ENCODE measurements around the gene PLEKHA8. TPM values are rescaled to one million over a fixed set of nuclear protein-coding genes. Genes with fewer than 3 reads are reported as not detected.

PLEKHA8 gene
- total RNA-seq, 4 donors from 2014 or later: 2.3 to 3.2 (median 2.6) TPM

DNA sequence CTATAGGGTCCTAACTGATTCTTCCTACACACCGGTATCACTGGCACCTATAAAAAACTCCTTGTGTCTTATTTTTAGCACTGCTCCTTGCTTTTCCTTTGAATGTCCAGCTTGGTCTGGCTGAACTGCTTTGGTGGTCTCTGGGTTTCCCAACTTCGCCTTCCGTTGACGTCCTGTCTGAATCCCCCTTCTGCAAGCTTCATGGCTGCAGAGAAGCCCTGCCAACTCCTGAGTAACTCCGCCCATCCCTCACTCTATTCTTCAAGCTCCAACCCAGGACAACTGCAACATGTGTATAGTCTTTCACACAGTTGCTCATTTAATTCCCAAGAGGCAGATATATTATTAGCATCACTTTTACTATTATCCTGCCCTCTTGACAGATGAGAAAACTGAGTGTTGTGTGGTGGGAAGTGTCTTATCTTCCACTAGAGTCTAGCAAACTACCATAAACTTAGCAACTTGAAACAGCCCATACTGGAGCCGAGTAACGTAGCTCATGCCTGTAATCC lies 147.5 kb downstream of the PLEKHA8 start:
- DNase-seq (no peak), ATAC-seq (no peak)
- intact Hi-C loops (cut with DNase I; ENCODE audit: low total_unique reads): no loop called here
- in situ Hi-C loops (cut with MboI; ENCODE audit: low sequenced_read_pairs in 4 of 4): no loop called here
- Histone ChIP-seq H3K27me3 (no peaks in the 10 kb centered on the region), H3K27ac (peak overlapping the region in 3 of 4 donors; percentile 83 to 88 (median 83)), H3K36me3 (no peaks in the 10 kb centered on the region), H3K4me1 (peaks cover 55 to 68% of the 10 kb centered on the region in 2 donors), H3K9me3 (no peaks in the 10 kb centered on the region), H3K4me3 (no peak overlapping the region)
- TF ChIP-seq POLR2A (IDR thresholded peaks at IDR 0.05): no peak
- TF ChIP-seq, protein P1, sequence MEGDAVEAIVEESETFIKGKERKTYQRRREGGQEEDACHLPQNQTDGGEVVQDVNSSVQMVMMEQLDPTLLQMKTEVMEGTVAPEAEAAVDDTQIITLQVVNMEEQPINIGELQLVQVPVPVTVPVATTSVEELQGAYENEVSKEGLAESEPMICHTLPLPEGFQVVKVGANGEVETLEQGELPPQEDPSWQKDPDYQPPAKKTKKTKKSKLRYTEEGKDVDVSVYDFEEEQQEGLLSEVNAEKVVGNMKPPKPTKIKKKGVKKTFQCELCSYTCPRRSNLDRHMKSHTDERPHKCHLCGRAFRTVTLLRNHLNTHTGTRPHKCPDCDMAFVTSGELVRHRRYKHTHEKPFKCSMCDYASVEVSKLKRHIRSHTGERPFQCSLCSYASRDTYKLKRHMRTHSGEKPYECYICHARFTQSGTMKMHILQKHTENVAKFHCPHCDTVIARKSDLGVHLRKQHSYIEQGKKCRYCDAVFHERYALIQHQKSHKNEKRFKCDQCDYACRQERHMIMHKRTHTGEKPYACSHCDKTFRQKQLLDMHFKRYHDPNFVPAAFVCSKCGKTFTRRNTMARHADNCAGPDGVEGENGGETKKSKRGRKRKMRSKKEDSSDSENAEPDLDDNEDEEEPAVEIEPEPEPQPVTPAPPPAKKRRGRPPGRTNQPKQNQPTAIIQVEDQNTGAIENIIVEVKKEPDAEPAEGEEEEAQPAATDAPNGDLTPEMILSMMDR (IDR thresholded peaks at IDR 0.05 in 4 of 5, conservative IDR thresholded peaks at IDR 0.05 in 1 of 5): no peak

DNA sequence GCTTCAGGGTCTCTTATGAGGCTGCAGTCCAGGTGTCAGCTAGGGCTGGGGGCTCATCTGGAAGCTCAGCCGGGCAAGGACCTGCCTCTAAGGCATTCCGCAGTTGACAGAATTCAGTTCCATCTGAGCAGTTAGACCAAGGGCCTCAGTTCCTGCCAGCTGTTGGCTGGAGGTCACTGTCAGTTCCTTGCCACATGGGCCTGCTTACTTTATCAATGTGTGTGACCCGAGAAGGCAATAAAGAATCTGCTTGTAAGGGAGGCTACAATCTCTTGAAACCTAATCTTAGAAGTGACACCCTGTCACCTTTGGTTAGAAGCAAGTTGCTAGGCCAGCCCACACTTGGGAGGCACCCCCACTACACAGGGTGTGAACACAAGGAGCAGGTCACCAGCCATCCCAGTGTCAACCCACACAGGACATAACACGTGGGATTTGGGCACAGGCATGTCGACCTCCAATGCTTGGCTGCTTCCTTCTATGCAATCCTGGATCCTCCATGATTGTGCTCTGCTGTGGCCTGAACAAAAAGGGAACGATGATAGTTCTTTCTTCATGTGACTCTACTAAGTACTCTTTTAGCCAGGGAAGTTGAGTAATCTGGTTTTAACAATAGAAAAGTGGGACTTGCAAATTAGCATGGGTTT lies 148.4 kb downstream of the PLEKHA8 start:
- H3K9me3 ChIP-seq: no peaks in the 10 kb centered on the region
- H3K27me3 ChIP-seq: no peaks in the 10 kb centered on the region
- no peak for DNase-seq
- no peak for ATAC-seq
- in situ Hi-C loops (cut with MboI; ENCODE audit: low sequenced_read_pairs in 4 of 4): no loop called here
- TF ChIP-seq, protein P1 (IDR thresholded peaks at IDR 0.05 in 4 of 5, conservative IDR thresholded peaks at IDR 0.05 in 1 of 5): no peak
- no peak for TF ChIP-seq POLR2A (IDR thresholded peaks at IDR 0.05)
- no peak overlapping the region for H3K4me3 ChIP-seq
- intact Hi-C loops (cut with DNase I; ENCODE audit: low total_unique reads): no loop called here
- H3K4me1 ChIP-seq: peaks cover 59 to 77% of the 10 kb centered on the region in 2 donors
- peak overlapping the region; percentile 11 to 83 (median 29) for H3K27ac ChIP-seq
- no peaks in the 10 kb centered on the region for H3K36me3 ChIP-seq

DNA sequence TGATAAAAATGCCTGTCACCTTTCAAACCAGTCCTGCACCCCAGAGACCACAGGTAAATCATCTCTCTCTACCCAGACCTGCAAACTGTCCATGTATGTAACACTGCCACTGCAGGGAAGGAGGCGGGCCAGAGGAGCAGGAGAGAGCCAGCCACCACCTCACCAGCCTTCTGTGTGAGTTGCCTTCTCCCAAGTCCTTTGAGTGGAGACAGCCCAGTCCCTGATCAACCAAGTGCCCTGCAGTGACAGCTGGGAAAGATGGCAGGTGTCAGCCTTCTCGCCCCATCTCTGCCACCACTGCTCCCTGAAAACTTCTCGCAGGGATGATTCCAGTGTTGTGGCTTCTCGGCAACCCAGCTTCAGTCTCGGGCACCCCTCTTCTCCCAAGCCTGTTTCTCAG lies 149.0 kb downstream of the PLEKHA8 start:
- H3K36me3 ChIP-seq: no peaks in the 10 kb centered on the region
- intact Hi-C loops (cut with DNase I; ENCODE audit: low total_unique reads): no loop called here
- in situ Hi-C loops (cut with MboI; ENCODE audit: low sequenced_read_pairs in 4 of 4): no loop called here
- H3K27ac ChIP-seq: peak overlapping the region; percentile 6 to 83 (median 20)
- no peak for DNase-seq
- no peak for ATAC-seq
- TF ChIP-seq POLR2A (IDR thresholded peaks at IDR 0.05): no peak
- TF ChIP-seq, protein P1 (IDR thresholded peaks at IDR 0.05 in 4 of 5, conservative IDR thresholded peaks at IDR 0.05 in 1 of 5): no peak
- H3K4me3 ChIP-seq: no peak overlapping the region
- H3K4me1 ChIP-seq: peaks cover 62 to 79% of the 10 kb centered on the region in 2 donors
- no peaks in the 10 kb centered on the region for H3K27me3 ChIP-seq
- no peaks in the 10 kb centered on the region for H3K9me3 ChIP-seq

DNA sequence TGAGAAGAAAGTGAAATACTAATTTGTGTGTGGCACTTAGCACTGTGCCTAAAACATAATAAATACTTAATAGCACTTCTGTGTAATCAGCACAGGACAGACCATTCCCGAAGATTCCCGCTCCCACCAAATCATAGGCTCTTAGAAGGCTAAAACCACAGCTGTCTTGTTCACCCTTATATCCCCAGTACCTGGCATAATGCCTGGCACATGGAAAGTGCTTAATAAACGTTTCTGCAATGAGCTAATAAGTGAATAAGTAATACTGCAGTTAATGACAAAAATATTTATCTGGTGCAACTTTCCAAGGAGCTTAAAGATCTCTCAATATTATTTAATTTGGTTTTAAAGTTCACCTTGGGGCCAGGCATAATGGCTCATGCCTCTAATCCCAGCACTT lies 149.8 kb downstream of the PLEKHA8 start:
- no peaks in the 10 kb centered on the region for H3K27me3 ChIP-seq
- no peak overlapping the region for H3K4me3 ChIP-seq
- no peaks in the 10 kb centered on the region for H3K9me3 ChIP-seq
- in situ Hi-C loops (cut with MboI; ENCODE audit: low sequenced_read_pairs in 4 of 4): no loop called here
- peak overlapping the region in 3 of 4 donors; percentile 7 to 83 (median 11) for H3K27ac ChIP-seq
- TF ChIP-seq, protein P1 (IDR thresholded peaks at IDR 0.05 in 4 of 5, conservative IDR thresholded peaks at IDR 0.05 in 1 of 5): no peak
- no peak for TF ChIP-seq POLR2A (IDR thresholded peaks at IDR 0.05)
- DNase-seq (no peak), ATAC-seq (no peak)
- intact Hi-C loops (cut with DNase I; ENCODE audit: low total_unique reads): no loop called here
- no peaks in the 10 kb centered on the region for H3K36me3 ChIP-seq
- peaks cover 62 to 81% of the 10 kb centered on the region in 2 donors for H3K4me1 ChIP-seq
